WTC11 (cell line): ENCODE data around the gene L3MBTL1. TPM values are rescaled to one million over a fixed set of nuclear protein-coding genes. Genes with fewer than 3 reads are reported as not detected.

Experiments
- ATAC-seq: fragments of 200-7000 bp; cut with Tn5 transposase; 2 replicates; pipeline ENCODE4 v1.10.0; 2021; ENCODE audit warnings: mild to moderate bottlenecking, moderate library complexity
- CTCF ChIA-PET: fragments of 300-600 bp; sonication (Branson Sonifier 250); formaldehyde crosslinking; loops from one replicate; lab custom pipeline; 2021; ENCODE audit warnings: antibody characterized with exemption; lab: Charles Lee
- POLR2A ChIA-PET: fragments of 350-600 bp; sonication (Branson Sonifier 250); formaldehyde crosslinking; loops from one replicate; lab custom pipeline; 2021; ENCODE audit warnings: antibody characterized with exemption; lab: Charles Lee
- DNase-seq: peaks from one replicate; pipeline ENCODE4 v3.0.0; 2021; ENCODE audit warnings: low spot score
- H3K27ac Mint-ChIP-seq: 2 replicates; pipeline ENCODE4 v1.8.0; 2021; ENCODE audit warnings: mixed read lengths
- H3K27me3 Mint-ChIP-seq: 2 replicates; pipeline ENCODE4 v1.8.0; 2021; ENCODE audit warnings: low read depth, mild to moderate bottlenecking, moderate library complexity, mixed read lengths
- H3K36me3 Mint-ChIP-seq: 2 replicates; pipeline ENCODE4 v1.8.0; 2021; ENCODE audit warnings: mixed read lengths
- H3K4me1 Mint-ChIP-seq: 2 replicates; pipeline ENCODE4 v1.8.0; 2022; ENCODE audit warnings: mixed read lengths
- H3K4me3 Mint-ChIP-seq: 2 replicates; pipeline ENCODE4 v1.8.0; 2021; ENCODE audit warnings: mild to moderate bottlenecking, moderate library complexity, mixed read lengths
- H3K9me3 Mint-ChIP-seq: 2 replicates; pipeline ENCODE4 v1.8.0; 2021; ENCODE audit warnings: mixed read lengths
- AR ChIP-seq: fragments of 250-450 bp; sonication (Bioruptor Pico); IDR thresholded peaks from 2 replicates; pipeline ENCODE4 v1.9.0; 2021; ENCODE audit warnings: mild to moderate bottlenecking
- ATF1 ChIP-seq: sonication (generic); formaldehyde crosslinking; IDR thresholded peaks from 2 replicates; pipeline ENCODE4 v1.8.1; 2023; ENCODE audit warnings: mild to moderate bottlenecking, moderate library complexity, missing genetic modification reagents
- ATF6 ChIP-seq: sonication (generic); formaldehyde crosslinking; IDR thresholded peaks from 2 replicates; pipeline ENCODE4 v1.8.1; 2023; ENCODE audit warnings: mild to moderate bottlenecking, missing genetic modification reagents
- CDX4 ChIP-seq: fragments of 250-450 bp; sonication (Bioruptor Pico); IDR thresholded peaks from 2 replicates; pipeline ENCODE4 v1.9.0; 2021; ENCODE audit warnings: moderate library complexity, mild to moderate bottlenecking, inconsistent platforms, borderline replicate concordance
- FOXK1 ChIP-seq: sonication (generic); formaldehyde crosslinking; IDR thresholded peaks from 2 replicates; pipeline ENCODE4 v1.8.0; 2022; ENCODE audit warnings: mild to moderate bottlenecking, moderate library complexity, missing genetic modification reagents
- GTF2I ChIP-seq: fragments of 250-450 bp; sonication (Bioruptor Pico); conservative IDR thresholded peaks from 2 replicates; pipeline ENCODE4 v1.4.0; 2021; ENCODE audit warnings: mild to moderate bottlenecking
- NFE2L1 ChIP-seq: sonication (generic); formaldehyde crosslinking; IDR thresholded peaks from 2 replicates; pipeline ENCODE4 v1.8.1; 2023; ENCODE audit warnings: missing genetic modification reagents
- NR1H2 ChIP-seq: sonication (generic); formaldehyde crosslinking; IDR thresholded peaks from 2 replicates; pipeline ENCODE4 v1.9.0; 2021; ENCODE audit warnings: mild to moderate bottlenecking, moderate library complexity, missing genetic modification reagents
- NR2C2 ChIP-seq: sonication (generic); formaldehyde crosslinking; IDR thresholded peaks from 2 replicates; pipeline ENCODE4 v1.8.0; 2022; ENCODE audit warnings: mild to moderate bottlenecking, missing genetic modification reagents
- PRRX2 ChIP-seq: fragments of 250-450 bp; sonication (Bioruptor Pico); IDR thresholded peaks from 2 replicates; pipeline ENCODE4 v1.8.0; 2021; ENCODE audit warnings: mild to moderate bottlenecking
- ZNF263 ChIP-seq: sonication (generic); formaldehyde crosslinking; IDR thresholded peaks from 2 replicates; pipeline ENCODE4 v1.8.1; 2022; ENCODE audit warnings: low read depth, mild to moderate bottlenecking, moderate library complexity, missing genetic modification reagents
- total RNA-seq: library from RNA; stranded (reverse); gene quantifications from 3 replicates; pipeline ENCODE4 v1.2.3, GENCODE V29; 2021
- TF ChIP-seq, protein P1 (sequence below): sonication (generic); formaldehyde crosslinking; IDR thresholded peaks from 2 replicates; pipeline ENCODE4 v1.8.1; 2023; ENCODE audit warnings: mild to moderate bottlenecking, missing genetic modification reagents, moderate library complexity
- TF ChIP-seq, protein P2 (sequence below): sonication (generic); formaldehyde crosslinking; IDR thresholded peaks from 2 replicates; pipeline ENCODE4 v1.8.0; 2022; ENCODE audit warnings: mild to moderate bottlenecking, missing genetic modification reagents
- TF ChIP-seq, protein P3 (sequence below): sonication (generic); formaldehyde crosslinking; IDR thresholded peaks from 2 replicates; pipeline ENCODE4 v1.8.0; 2022; ENCODE audit warnings: missing genetic modification reagents
- TF ChIP-seq, protein P4 (sequence below): sonication (generic); formaldehyde crosslinking; IDR thresholded peaks from 2 replicates; pipeline ENCODE4 v1.8.0; 2022; ENCODE audit warnings: mild to moderate bottlenecking, missing genetic modification reagents
- TF ChIP-seq, protein P5 (sequence below): sonication (generic); formaldehyde crosslinking; IDR thresholded peaks from 2 replicates; pipeline ENCODE4 v1.8.1; 2022; ENCODE audit warnings: low read depth, mild to moderate bottlenecking, moderate library complexity, missing genetic modification reagents, borderline replicate concordance
- TF ChIP-seq, protein P6 (sequence below): sonication (generic); formaldehyde crosslinking; IDR thresholded peaks from 2 replicates; pipeline ENCODE4 v1.8.0; 2023; ENCODE audit warnings: missing genetic modification reagents

The L3MBTL1 gene
- total RNA-seq, 1 experiment from 2014 or later: 28.3 TPM

GRCh38 chr20:43536041-43536816, 28.7 kb downstream of the L3MBTL1 start (continued):
- no peak for TF ChIP-seq FOXK1 (CRISPR knock-in tag)
- no peak for TF ChIP-seq NR2C2 (CRISPR knock-in tag)
- TF ChIP-seq, protein P1, sequence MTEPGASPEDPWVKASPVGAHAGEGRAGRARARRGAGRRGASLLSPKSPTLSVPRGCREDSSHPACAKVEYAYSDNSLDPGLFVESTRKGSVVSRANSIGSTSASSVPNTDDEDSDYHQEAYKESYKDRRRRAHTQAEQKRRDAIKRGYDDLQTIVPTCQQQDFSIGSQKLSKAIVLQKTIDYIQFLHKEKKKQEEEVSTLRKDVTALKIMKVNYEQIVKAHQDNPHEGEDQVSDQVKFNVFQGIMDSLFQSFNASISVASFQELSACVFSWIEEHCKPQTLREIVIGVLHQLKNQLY (CRISPR knock-in tag): no peak
- no peak for TF ChIP-seq ATF1 (CRISPR knock-in tag)

DNA sequence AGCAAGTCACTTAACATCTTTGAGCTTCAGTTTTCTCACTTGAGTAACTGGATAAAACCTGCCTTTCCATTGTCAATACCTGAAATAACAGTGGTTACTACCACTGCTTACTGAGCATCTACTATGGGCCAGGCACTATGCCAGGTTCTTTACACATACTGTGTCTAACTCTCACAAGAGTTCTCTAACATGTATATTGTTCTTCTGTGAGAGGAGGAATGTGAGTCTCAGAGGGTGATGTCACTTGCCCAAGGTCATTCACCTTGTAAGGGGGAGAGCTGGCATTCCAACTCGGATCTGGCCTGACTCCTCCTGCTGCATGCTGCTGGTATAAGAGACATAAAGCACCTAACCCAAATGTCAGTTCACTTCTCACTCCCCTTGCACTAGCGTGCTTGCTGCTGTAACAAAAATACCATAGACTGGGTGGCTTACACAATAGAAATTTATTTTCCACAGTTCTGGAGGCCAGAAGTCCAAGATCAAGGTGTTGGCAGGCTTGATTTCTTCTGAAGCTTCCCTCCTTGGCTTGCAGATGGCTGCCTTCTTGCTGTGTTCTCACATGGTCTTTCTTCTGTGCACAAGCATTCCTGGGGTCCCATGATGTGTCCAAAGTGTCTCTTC, 29.4 kb downstream of the L3MBTL1 start:
- Mint-ChIP-seq H3K4me3 (no peak overlapping the region), H3K36me3 (peaks cover 8% of the 10 kb centered on the region), H3K27me3 (no peaks in the 10 kb centered on the region), H3K4me1 (no peaks in the 10 kb centered on the region), H3K9me3 (no peaks in the 10 kb centered on the region), H3K27ac (no peak overlapping the region)
- no peak for ATAC-seq
- ChIA-PET CTCF (interaction anchor here (0.9 to 2.2 kb wide), 7 partner anchors 8 to 155 kb away, joined by 3 to 27 read pairs (median 11); no protein-coding TSS in a partner anchor), POLR2A (no interaction called here)
- DNase-seq: no peak
- TF ChIP-seq NFE2L1 (CRISPR knock-in tag) (no peak), CDX4 (CRISPR knock-in tag) (no peak), ZNF263 (no peak), NR1H2 (no peak), PRRX2 (CRISPR knock-in tag) (no peak), ATF1 (CRISPR knock-in tag) (no peak), AR (CRISPR knock-in tag) (no peak), ATF6 (CRISPR knock-in tag) (no peak), GTF2I (CRISPR knock-in tag) (no peak)
- TF ChIP-seq, protein P2, sequence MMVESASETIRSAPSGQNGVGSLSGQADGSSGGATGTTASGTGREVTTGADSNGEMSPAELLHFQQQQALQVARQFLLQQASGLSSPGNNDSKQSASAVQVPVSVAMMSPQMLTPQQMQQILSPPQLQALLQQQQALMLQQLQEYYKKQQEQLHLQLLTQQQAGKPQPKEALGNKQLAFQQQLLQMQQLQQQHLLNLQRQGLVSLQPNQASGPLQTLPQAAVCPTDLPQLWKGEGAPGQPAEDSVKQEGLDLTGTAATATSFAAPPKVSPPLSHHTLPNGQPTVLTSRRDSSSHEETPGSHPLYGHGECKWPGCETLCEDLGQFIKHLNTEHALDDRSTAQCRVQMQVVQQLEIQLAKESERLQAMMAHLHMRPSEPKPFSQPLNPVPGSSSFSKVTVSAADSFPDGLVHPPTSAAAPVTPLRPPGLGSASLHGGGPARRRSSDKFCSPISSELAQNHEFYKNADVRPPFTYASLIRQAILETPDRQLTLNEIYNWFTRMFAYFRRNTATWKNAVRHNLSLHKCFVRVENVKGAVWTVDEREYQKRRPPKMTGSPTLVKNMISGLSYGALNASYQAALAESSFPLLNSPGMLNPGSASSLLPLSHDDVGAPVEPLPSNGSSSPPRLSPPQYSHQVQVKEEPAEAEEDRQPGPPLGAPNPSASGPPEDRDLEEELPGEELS (CRISPR knock-in tag): no peak
- TF ChIP-seq, protein P3, sequence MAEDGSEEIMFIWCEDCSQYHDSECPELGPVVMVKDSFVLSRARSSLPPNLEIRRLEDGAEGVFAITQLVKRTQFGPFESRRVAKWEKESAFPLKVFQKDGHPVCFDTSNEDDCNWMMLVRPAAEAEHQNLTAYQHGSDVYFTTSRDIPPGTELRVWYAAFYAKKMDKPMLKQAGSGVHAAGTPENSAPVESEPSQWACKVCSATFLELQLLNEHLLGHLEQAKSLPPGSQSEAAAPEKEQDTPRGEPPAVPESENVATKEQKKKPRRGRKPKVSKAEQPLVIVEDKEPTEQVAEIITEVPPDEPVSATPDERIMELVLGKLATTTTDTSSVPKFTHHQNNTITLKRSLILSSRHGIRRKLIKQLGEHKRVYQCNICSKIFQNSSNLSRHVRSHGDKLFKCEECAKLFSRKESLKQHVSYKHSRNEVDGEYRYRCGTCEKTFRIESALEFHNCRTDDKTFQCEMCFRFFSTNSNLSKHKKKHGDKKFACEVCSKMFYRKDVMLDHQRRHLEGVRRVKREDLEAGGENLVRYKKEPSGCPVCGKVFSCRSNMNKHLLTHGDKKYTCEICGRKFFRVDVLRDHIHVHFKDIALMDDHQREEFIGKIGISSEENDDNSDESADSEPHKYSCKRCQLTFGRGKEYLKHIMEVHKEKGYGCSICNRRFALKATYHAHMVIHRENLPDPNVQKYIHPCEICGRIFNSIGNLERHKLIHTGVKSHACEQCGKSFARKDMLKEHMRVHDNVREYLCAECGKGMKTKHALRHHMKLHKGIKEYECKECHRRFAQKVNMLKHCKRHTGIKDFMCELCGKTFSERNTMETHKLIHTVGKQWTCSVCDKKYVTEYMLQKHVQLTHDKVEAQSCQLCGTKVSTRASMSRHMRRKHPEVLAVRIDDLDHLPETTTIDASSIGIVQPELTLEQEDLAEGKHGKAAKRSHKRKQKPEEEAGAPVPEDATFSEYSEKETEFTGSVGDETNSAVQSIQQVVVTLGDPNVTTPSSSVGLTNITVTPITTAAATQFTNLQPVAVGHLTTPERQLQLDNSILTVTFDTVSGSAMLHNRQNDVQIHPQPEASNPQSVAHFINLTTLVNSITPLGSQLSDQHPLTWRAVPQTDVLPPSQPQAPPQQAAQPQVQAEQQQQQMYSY (CRISPR knock-in tag): no peak
- TF ChIP-seq, protein P4, sequence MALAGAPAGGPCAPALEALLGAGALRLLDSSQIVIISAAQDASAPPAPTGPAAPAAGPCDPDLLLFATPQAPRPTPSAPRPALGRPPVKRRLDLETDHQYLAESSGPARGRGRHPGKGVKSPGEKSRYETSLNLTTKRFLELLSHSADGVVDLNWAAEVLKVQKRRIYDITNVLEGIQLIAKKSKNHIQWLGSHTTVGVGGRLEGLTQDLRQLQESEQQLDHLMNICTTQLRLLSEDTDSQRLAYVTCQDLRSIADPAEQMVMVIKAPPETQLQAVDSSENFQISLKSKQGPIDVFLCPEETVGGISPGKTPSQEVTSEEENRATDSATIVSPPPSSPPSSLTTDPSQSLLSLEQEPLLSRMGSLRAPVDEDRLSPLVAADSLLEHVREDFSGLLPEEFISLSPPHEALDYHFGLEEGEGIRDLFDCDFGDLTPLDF (CRISPR knock-in tag): no peak
- TF ChIP-seq, protein P5, sequence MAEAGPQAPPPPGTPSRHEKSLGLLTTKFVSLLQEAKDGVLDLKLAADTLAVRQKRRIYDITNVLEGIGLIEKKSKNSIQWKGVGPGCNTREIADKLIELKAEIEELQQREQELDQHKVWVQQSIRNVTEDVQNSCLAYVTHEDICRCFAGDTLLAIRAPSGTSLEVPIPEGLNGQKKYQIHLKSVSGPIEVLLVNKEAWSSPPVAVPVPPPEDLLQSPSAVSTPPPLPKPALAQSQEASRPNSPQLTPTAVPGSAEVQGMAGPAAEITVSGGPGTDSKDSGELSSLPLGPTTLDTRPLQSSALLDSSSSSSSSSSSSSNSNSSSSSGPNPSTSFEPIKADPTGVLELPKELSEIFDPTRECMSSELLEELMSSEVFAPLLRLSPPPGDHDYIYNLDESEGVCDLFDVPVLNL (CRISPR knock-in tag): no peak
- TF ChIP-seq, protein P1 (CRISPR knock-in tag): no peak
- TF ChIP-seq, protein P6, sequence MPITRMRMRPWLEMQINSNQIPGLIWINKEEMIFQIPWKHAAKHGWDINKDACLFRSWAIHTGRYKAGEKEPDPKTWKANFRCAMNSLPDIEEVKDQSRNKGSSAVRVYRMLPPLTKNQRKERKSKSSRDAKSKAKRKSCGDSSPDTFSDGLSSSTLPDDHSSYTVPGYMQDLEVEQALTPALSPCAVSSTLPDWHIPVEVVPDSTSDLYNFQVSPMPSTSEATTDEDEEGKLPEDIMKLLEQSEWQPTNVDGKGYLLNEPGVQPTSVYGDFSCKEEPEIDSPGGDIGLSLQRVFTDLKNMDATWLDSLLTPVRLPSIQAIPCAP (CRISPR knock-in tag): no peak
